ENCODE measurements around the gene C18orf63. TPM values are rescaled to one million over a fixed set of nuclear protein-coding genes. Genes with fewer than 3 reads are reported as not detected.

C18orf63 gene
- total RNA-seq, 1 experiment from 2014 or later: not detected

- no peaks in the 10 kb centered on the region for H3K9me3 ChIP-seq (ENCODE audit: control insufficient read depth, insufficient read depth, low read depth, low read length)
- H3K27ac ChIP-seq (ENCODE audit: low read length): no peak overlapping the region
- intact Hi-C loops (cut with micrococcal nuclease; ENCODE audit: unreplicated experiment) (no loop called here), in situ Hi-C loops (cut with HindIII; ENCODE audit: low pct_unique_long_range_greater_than_20kb, low sequenced_read_pairs) (no loop called here)
- H3K27me3 ChIP-seq (ENCODE audit: control insufficient read depth, insufficient read depth, low read length): peaks cover 39% of the 10 kb centered on the region
- no peaks in the 10 kb centered on the region for H3K4me1 ChIP-seq (ENCODE audit: control insufficient read depth, insufficient read depth, low read length)
- H3K4me3 ChIP-seq (ENCODE audit: low read depth in 2 of 2, low read length in 2 of 2): no peak overlapping the region
- CTCF ChIA-PET: no interaction called here
- no peak for ATAC-seq
- DNase-seq (ENCODE audit: low read depth, low spot score): no peak
- H3K36me3 ChIP-seq (ENCODE audit: control insufficient read depth, insufficient read depth, low read length): no peaks in the 10 kb centered on the region
- POLR2A ChIA-PET: no interaction called here
- BruUV-seq (replicated peaks): no TSS peak
- TF ChIP-seq, protein P1, sequence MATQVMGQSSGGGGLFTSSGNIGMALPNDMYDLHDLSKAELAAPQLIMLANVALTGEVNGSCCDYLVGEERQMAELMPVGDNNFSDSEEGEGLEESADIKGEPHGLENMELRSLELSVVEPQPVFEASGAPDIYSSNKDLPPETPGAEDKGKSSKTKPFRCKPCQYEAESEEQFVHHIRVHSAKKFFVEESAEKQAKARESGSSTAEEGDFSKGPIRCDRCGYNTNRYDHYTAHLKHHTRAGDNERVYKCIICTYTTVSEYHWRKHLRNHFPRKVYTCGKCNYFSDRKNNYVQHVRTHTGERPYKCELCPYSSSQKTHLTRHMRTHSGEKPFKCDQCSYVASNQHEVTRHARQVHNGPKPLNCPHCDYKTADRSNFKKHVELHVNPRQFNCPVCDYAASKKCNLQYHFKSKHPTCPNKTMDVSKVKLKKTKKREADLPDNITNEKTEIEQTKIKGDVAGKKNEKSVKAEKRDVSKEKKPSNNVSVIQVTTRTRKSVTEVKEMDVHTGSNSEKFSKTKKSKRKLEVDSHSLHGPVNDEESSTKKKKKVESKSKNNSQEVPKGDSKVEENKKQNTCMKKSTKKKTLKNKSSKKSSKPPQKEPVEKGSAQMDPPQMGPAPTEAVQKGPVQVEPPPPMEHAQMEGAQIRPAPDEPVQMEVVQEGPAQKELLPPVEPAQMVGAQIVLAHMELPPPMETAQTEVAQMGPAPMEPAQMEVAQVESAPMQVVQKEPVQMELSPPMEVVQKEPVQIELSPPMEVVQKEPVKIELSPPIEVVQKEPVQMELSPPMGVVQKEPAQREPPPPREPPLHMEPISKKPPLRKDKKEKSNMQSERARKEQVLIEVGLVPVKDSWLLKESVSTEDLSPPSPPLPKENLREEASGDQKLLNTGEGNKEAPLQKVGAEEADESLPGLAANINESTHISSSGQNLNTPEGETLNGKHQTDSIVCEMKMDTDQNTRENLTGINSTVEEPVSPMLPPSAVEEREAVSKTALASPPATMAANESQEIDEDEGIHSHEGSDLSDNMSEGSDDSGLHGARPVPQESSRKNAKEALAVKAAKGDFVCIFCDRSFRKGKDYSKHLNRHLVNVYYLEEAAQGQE (IDR thresholded peaks at IDR 0.05; ENCODE audit: insufficient read depth in 1 of 2, low read depth in 2 of 2, low read length in 1 of 2): no peak
- no peak for TF ChIP-seq POLR2AphosphoS5 (IDR thresholded peaks at IDR 0.05; ENCODE audit: low read depth, low read length)
- no peak for TF ChIP-seq SIN3A (IDR thresholded peaks at IDR 0.05; ENCODE audit: borderline replicate concordance, insufficient read depth, low read depth, low read length)
- TF ChIP-seq, protein P2, sequence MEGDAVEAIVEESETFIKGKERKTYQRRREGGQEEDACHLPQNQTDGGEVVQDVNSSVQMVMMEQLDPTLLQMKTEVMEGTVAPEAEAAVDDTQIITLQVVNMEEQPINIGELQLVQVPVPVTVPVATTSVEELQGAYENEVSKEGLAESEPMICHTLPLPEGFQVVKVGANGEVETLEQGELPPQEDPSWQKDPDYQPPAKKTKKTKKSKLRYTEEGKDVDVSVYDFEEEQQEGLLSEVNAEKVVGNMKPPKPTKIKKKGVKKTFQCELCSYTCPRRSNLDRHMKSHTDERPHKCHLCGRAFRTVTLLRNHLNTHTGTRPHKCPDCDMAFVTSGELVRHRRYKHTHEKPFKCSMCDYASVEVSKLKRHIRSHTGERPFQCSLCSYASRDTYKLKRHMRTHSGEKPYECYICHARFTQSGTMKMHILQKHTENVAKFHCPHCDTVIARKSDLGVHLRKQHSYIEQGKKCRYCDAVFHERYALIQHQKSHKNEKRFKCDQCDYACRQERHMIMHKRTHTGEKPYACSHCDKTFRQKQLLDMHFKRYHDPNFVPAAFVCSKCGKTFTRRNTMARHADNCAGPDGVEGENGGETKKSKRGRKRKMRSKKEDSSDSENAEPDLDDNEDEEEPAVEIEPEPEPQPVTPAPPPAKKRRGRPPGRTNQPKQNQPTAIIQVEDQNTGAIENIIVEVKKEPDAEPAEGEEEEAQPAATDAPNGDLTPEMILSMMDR (IDR thresholded peaks at IDR 0.05): no peak
- TF ChIP-seq TCF7L2 (IDR thresholded peaks at IDR 0.05; ENCODE audit: low read depth, low read length): no peak
Observed at GRCh38 chr18:74395648-74396154, 80.1 kb downstream of the C18orf63 start.

GRCh38 chr18:74396171-74397169, 80.8 kb downstream of the C18orf63 start:
- peaks cover 32% of the 10 kb centered on the region for H3K27me3 ChIP-seq (ENCODE audit: control insufficient read depth, insufficient read depth, low read length)
- CTCF ChIA-PET: interaction anchor here (0.6 kb wide), 1 partner anchor 188 kb away, joined by 3 read pairs; no protein-coding TSS in a partner anchor
- H3K9me3 ChIP-seq (ENCODE audit: control insufficient read depth, insufficient read depth, low read depth, low read length): no peaks in the 10 kb centered on the region
- BruUV-seq (replicated peaks): no TSS peak
- in situ Hi-C loops (cut with HindIII; ENCODE audit: low pct_unique_long_range_greater_than_20kb, low sequenced_read_pairs): no loop called here
- H3K27ac ChIP-seq (ENCODE audit: low read length): no peak overlapping the region
- H3K36me3 ChIP-seq (ENCODE audit: control insufficient read depth, insufficient read depth, low read length): no peaks in the 10 kb centered on the region
- POLR2A ChIA-PET: no interaction called here
- intact Hi-C loops (cut with micrococcal nuclease; ENCODE audit: unreplicated experiment): no loop called here
- no peak overlapping the region for H3K4me3 ChIP-seq (ENCODE audit: low read depth in 2 of 2, low read length in 2 of 2)
- TF ChIP-seq SIN3A (IDR thresholded peaks at IDR 0.05; ENCODE audit: borderline replicate concordance, insufficient read depth, low read depth, low read length) (no peak), POLR2AphosphoS5 (IDR thresholded peaks at IDR 0.05; ENCODE audit: low read depth, low read length) (no peak), TCF7L2 (IDR thresholded peaks at IDR 0.05; ENCODE audit: low read depth, low read length) (no peak)
- TF ChIP-seq, protein P1 (IDR thresholded peaks at IDR 0.05; ENCODE audit: insufficient read depth in 1 of 2, low read depth in 2 of 2, low read length in 1 of 2): no peak
- TF ChIP-seq, protein P2 (IDR thresholded peaks at IDR 0.05): no peak
- DNase-seq (ENCODE audit: low read depth, low spot score) (no peak), ATAC-seq (no peak)
- H3K4me1 ChIP-seq (ENCODE audit: control insufficient read depth, insufficient read depth, low read length): no peaks in the 10 kb centered on the region

Data from Panc1 (cell line).